K562 (cell line): ENCODE measurements around the gene PNISR. TPM values are rescaled to one million over a fixed set of nuclear protein-coding genes. Genes with fewer than 3 reads are reported as not detected.

Source experiments
- ATAC-seq: fragments of 200-7000 bp; cut with Tn5 transposase; 3 replicates; pipeline ENCODE4 v1.9.1; 2020; ENCODE audit warnings: moderate library complexity
- Bru-seq: library from RNA; stranded (reverse); fragments of 400-500 nt; gene quantifications from one replicate; lab custom pipeline; 2021; lab: Mats Ljungman, UMichigan
- BruChase-seq, 2 experiments: library from RNA; stranded (reverse); fragments of 400-500 nt; gene quantifications; one replicate each; lab custom pipeline; 2021; lab: Mats Ljungman, UMichigan
- BruUV-seq: library from RNA; stranded (reverse); fragments of 400-500 nt; replicated peaks from 2 replicates; lab custom pipeline; 2021; lab: Mats Ljungman, UMichigan
- CTCF ChIA-PET: fragments of 300-600 bp; formaldehyde crosslinking; extraction: SDS; loops from one replicate; lab custom pipeline; 2021; ENCODE audit warnings: low intra/inter-chr PET ratio; lab: Yijun Ruan, JAX
- POLR2A ChIA-PET: fragments of 300-600, 350-650 bp; sonication (Branson Sonifier 250); formaldehyde crosslinking; extraction: SDS; loops from one replicate; lab custom pipeline; 2021; ENCODE audit warnings: antibody characterized with exemption, inconsistent platforms; lab: Yijun Ruan, JAX
- DNase-seq, 4 experiments: peaks; one replicate each; pipeline versions ENCODE4 v3.0.0 to v3.0.0-alpha.2; 2011 to 2018; ENCODE audit warnings: low spot score in 3 of 4, mixed read lengths in 3 of 4; ENCODE audit errors: extremely low read depth in 1 of 4
- FAIRE-seq: peaks from 2 replicates; lab custom pipeline; 2011; peaks lifted over from hg19 to GRCh38; lab: Jason Lieb, UNC
- H2AFZ ChIP-seq: 2 replicates; pipeline ENCODE4 v1.6.0; 2011; ENCODE audit warnings: low read depth, low read length, control low read depth, inconsistent platforms
- H3K27ac ChIP-seq: fragments of 200-600 bp; 3 replicates; pipeline ENCODE4 v1.8.0; 2011; ENCODE audit warnings: low read depth, mild to moderate bottlenecking, control low read depth, inconsistent platforms, low read length, moderate library complexity, mixed read lengths; ENCODE audit errors: extremely low read depth
- H3K27me3 ChIP-seq, 2 experiments: fragments of 300-600 bp in 1 of 2; 2 replicates in 1 of 2; 3 replicates in 1 of 2; pipeline versions ENCODE4 v1.6.0 to v1.8.0; 2011; ENCODE audit warnings: inconsistent platforms in 2 of 2, low read length in 2 of 2, mild to moderate bottlenecking in 1 of 2, mixed read lengths in 1 of 2, moderate library complexity in 1 of 2; ENCODE audit not compliant: control insufficient read depth in 2 of 2, insufficient read depth in 2 of 2
- H3K36me3 ChIP-seq: fragments of 300-600 bp; 3 replicates; pipeline ENCODE4 v1.8.0; 2011; ENCODE audit warnings: mild to moderate bottlenecking, low read length, inconsistent platforms; ENCODE audit not compliant: control insufficient read depth, insufficient read depth
- H3K4me1 ChIP-seq, 2 experiments: fragments of 200-600 bp in 1 of 2; replicated peaks in 1 of 2; 2 replicates in 1 of 2; 3 replicates in 1 of 2; pipeline versions ENCODE4 v1.5.1 to v1.8.0; 2011; ENCODE audit warnings: inconsistent platforms in 2 of 2, low read length in 2 of 2, mild to moderate bottlenecking in 1 of 2, mixed read lengths in 1 of 2, moderate library complexity in 1 of 2; ENCODE audit not compliant: control insufficient read depth in 2 of 2, insufficient read depth in 2 of 2
- H3K4me2 ChIP-seq: 2 replicates; pipeline ENCODE4 v1.6.1; 2011; ENCODE audit warnings: low read length, control low read depth, inconsistent platforms, mixed read lengths; ENCODE audit not compliant: insufficient read depth
- H3K4me3 ChIP-seq: fragments of 200-600 bp; sonication (generic), shearing (Covaris generic); 2 replicates; pipeline ENCODE4 v1.5.1; 2016; ENCODE audit warnings: control low read depth, inconsistent platforms
- H3K79me2 ChIP-seq: fragments of 200-600 bp; 3 replicates; pipeline ENCODE4 v1.8.0; 2011; ENCODE audit warnings: low read length, inconsistent platforms; ENCODE audit not compliant: control insufficient read depth, insufficient read depth
- H3K9ac ChIP-seq, 2 experiments: 2 replicates each; pipeline versions ENCODE4 v1.6.0 to v1.6.1; 2011; ENCODE audit warnings: low read depth in 2 of 2, low read length in 2 of 2, control low read depth in 1 of 2, inconsistent platforms in 1 of 2, mild to moderate bottlenecking in 1 of 2, mixed read lengths in 1 of 2; ENCODE audit not compliant: insufficient read depth in 1 of 2
- H3K9me1 ChIP-seq: one replicate; pipeline ENCODE4 v1.6.0; 2011; ENCODE audit warnings: inconsistent platforms, mild to moderate bottlenecking, low read length, moderate library complexity; ENCODE audit not compliant: control insufficient read depth, insufficient read depth
- H3K9me3 ChIP-seq: replicated peaks from 2 replicates; pipeline ENCODE4 v1.5.1; 2011; ENCODE audit warnings: low read depth, low read length, inconsistent platforms; ENCODE audit not compliant: control insufficient read depth, insufficient read depth
- H4K20me1 ChIP-seq: replicated peaks from 2 replicates; pipeline ENCODE4 v1.6.1; 2011; ENCODE audit warnings: low read length, inconsistent platforms, mixed read lengths; ENCODE audit not compliant: control insufficient read depth, insufficient read depth
- ETV5 ChIP-seq: sonication (generic); formaldehyde crosslinking; IDR thresholded peaks from 2 replicates; pipeline ENCODE4 v1.4.0; 2020; ENCODE audit warnings: low read depth, mild to moderate bottlenecking, missing genetic modification reagents
- WGBS: fragments of 100-300 bp; shearing (Covaris generic); methylation state at CpG from one replicate; pipeline ENCODE4 v1.1.6; 2016; ENCODE audit warnings: low coverage, mixed read lengths; ENCODE audit not compliant: insufficient coverage; ENCODE audit errors: missing lambda C conversion rate; 5-methylcytosine and 5-hydroxymethylcytosine counted together
- in situ Hi-C: fragments of 300-500 bp; cut with MboI; formaldehyde crosslinking; loops from 4 replicates; pipeline ENCODE4 v1.15.0; 2018; ENCODE audit warnings: inconsistent platforms, mixed read lengths
- intact Hi-C: fragments of 100-400 bp; cut with micrococcal nuclease; formaldehyde crosslinking; loops from 2 replicates; pipeline ENCODE4 v1.14.2; 2022
- long read RNA-seq, 3 experiments: library from polyadenylated mRNA in 2 of 3; library from RNA in 1 of 3; unstranded in 2 of 3; stranded (forward) in 1 of 3; transcript quantifications; one replicate each; pipeline ENCODE4 v2.0.0, GENCODE V29; 2019 to 2022
- polyA minus RNA-seq, 3 experiments: library from RNA; depleted of rRNA, polyadenylated mRNA; stranded (reverse); fragments of >200 nt; gene quantifications; 2 replicates each; pipeline ENCODE4 v1.2.3, GENCODE V29; 2011
- polyA plus RNA-seq, 8 experiments: library from polyadenylated mRNA; depleted of rRNA in 4 of 8; stranded (reverse) in 5 of 8; unstranded in 3 of 8; fragments of >200 nt; fragmentation: Nextera tagmentation in 2 of 8; fragmentation: Illumina TruSeq in 1 of 8; extraction: Ambion mirVana in 2 of 8; extraction: Trizol in 1 of 8; gene quantifications; 2 replicates each; pipeline versions ENCODE4 v1.2.1 to v1.2.3, GENCODE V29; 2011 to 2014; ENCODE audit warnings: inconsistent platforms in 1 of 8, missing spikeins in 1 of 8
- total RNA-seq, 7 experiments: library from RNA; depleted of rRNA in 6 of 7; stranded (reverse); fragments of >200 nt in 6 of 7; fragmentation: Illumina TruSeq in 2 of 7; extraction: Trizol in 2 of 7; gene quantifications; 2 replicates each; pipeline versions ENCODE4 v1.2.1 to v1.2.3, GENCODE V29; 2011 to 2021; ENCODE audit warnings: low replicate concordance in 1 of 7
- TF ChIP-seq, protein P1 (sequence below): sonication (generic); formaldehyde crosslinking; IDR thresholded peaks from 2 replicates; pipeline ENCODE4 v1.8.0; 2022; ENCODE audit warnings: mild to moderate bottlenecking, missing genetic modification reagents

Gene PNISR, protein sequence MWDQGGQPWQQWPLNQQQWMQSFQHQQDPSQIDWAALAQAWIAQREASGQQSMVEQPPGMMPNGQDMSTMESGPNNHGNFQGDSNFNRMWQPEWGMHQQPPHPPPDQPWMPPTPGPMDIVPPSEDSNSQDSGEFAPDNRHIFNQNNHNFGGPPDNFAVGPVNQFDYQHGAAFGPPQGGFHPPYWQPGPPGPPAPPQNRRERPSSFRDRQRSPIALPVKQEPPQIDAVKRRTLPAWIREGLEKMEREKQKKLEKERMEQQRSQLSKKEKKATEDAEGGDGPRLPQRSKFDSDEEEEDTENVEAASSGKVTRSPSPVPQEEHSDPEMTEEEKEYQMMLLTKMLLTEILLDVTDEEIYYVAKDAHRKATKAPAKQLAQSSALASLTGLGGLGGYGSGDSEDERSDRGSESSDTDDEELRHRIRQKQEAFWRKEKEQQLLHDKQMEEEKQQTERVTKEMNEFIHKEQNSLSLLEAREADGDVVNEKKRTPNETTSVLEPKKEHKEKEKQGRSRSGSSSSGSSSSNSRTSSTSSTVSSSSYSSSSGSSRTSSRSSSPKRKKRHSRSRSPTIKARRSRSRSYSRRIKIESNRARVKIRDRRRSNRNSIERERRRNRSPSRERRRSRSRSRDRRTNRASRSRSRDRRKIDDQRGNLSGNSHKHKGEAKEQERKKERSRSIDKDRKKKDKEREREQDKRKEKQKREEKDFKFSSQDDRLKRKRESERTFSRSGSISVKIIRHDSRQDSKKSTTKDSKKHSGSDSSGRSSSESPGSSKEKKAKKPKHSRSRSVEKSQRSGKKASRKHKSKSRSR
- 132 and 537 TPM in 2 replicates for total RNA-seq (2011; cell fraction: chromatin; rRNA removed; ENCODE audit: low replicate concordance)
- 52.2 and 76.1 TPM in 2 replicates for total RNA-seq (2011; cell fraction: nucleolus; rRNA removed)
- 205 and 438 TPM in 2 replicates for total RNA-seq (2011; cell fraction: nucleoplasm; rRNA removed)
- total RNA-seq (2014; rRNA removed) (97.4 and 104 TPM in 2 replicates), total RNA-seq (2014; rRNA removed; fragmentation: Illumina TruSeq; extraction: Trizol) (147 and 163 TPM in 2 replicates), total RNA-seq (2015; rRNA removed; fragmentation: Illumina TruSeq; extraction: Trizol) (135 and 150 TPM in 2 replicates), total RNA-seq (2021) (105 and 107 TPM in 2 replicates), polyA plus RNA-seq (2011; rRNA removed) (122 and 131 TPM in 2 replicates), polyA plus RNA-seq (2014; fragmentation: Illumina TruSeq; extraction: Trizol) (152 and 205 TPM in 2 replicates), polyA plus RNA-seq (2014; fragmentation: Nextera tagmentation; extraction: Ambion mirVana) (100 to 1,000 TPM; 108 to 112 TPM), polyA plus RNA-seq (2014; rRNA removed) (188 and 206 TPM in 2 replicates), polyA minus RNA-seq (2011; rRNA and poly(A)+ RNA removed) (87.7 and 99.4 TPM in 2 replicates), Bru-seq, nascent RNA (percentile 95 among the genes with signal in this experiment), BruChase-seq, experiment 1, labeled RNA remaining after a 2-hour chase (percentile 98 among the genes with signal in this experiment), BruChase-seq, experiment 2, labeled RNA remaining after a 6-hour chase (percentile 99 among the genes with signal in this experiment)
- 19.6 and 43.7 TPM in 2 replicates for polyA plus RNA-seq (2011; cell fraction: cytosol; rRNA removed)
- 345 and 382 TPM in 2 replicates for polyA plus RNA-seq (2011; cell fraction: nucleus; rRNA removed)
- polyA plus RNA-seq (2012) = 113 and 132 TPM in 2 replicates
- polyA minus RNA-seq (2011; cell fraction: cytosol; rRNA and poly(A)+ RNA removed) = 18.7 and 23.8 TPM in 2 replicates
- polyA minus RNA-seq (2011; cell fraction: nucleus; rRNA and poly(A)+ RNA removed) = 115 and 210 TPM in 2 replicates
- long read RNA-seq, experiment 1, full-length matches to known transcripts = 62 of 206 reads
- long read RNA-seq, experiment 1, partial matches to known transcripts = 55 of 206 reads
- long read RNA-seq, experiment 1, other reads (novel, unspliced or antisense) = 89 of 206 reads
- long read RNA-seq, experiment 2, partial matches to known transcripts = 1 of 22 reads
- long read RNA-seq, experiment 2, other reads (novel, unspliced or antisense) = 20 of 22 reads
- long read RNA-seq, experiment 3, full-length matches to known transcripts = 12 of 69 reads
- long read RNA-seq, experiment 3, partial matches to known transcripts = 41 of 69 reads
- long read RNA-seq, experiment 3, other reads (novel, unspliced or antisense) = 16 of 69 reads

DNA sequence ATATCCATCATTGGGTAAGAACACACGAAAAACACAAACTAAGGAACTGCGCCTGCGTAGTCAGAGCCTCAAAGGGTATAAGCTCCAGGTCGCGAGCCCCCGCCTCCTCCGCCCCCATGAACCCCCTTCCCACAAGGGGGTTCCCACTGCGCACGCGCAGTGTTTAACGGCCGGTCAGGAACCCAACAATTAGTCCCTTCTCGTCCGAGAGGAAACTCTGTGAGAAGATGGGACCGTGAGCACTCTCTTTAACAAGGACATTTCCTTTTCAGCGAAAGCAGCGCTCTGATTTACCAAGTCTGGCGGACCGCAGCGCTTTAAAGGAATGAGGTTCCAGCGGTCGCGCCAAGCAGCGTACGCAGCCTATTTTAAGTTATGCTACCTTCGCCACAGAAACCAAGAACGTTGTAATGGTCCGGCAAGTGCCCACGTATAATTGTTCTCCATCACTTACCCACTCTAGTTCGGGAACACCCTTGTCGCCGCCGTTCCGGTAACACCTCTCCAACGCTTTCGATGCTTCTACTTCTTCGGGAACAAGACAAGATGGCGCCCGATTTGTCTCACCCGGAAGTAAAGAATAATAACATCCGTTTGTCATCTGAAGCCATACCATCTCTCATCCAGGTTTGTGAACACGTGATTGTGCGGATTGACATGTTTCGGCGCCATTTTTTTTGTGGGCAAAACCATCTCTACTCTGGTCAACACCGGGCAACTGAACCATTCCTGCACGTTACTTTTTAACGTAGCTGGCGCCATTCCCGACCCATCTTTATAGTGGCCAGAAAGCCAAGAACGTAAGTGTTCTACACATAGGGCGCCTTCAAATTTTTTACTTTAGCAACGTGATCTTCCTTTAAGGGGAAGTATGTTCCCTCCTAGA is at the start of gene PNISR:
Gene PNISR (minus strand): TSS at position 548 of the 886 bp plus-strand sequence. CDS start 10,649 bp downstream, outside the sequence.
- Histone ChIP-seq H3K79me2 (peaks cover 68% of the 10 kb centered on the region), H3K4me1 (peaks cover 8 to 20% of the 10 kb centered on the region in 2 experiments; a peak in 4 of 5 replicates), H4K20me1 (peaks cover 22% of the 10 kb centered on the region; the same call in 1 of the 2 replicates), H2AFZ (peak within 1 kb of the TSS; percentile 98), H3K27me3 (no peaks in the 10 kb centered on the region), H3K36me3 (peaks cover 39% of the 10 kb centered on the region), H3K4me3 (peak within 1 kb of the TSS; percentile 79), H3K9me3 (no peaks in the 10 kb centered on the region), H3K4me2 (peak within 1 kb of the TSS; percentile 93), H3K9ac (peak within 1 kb of the TSS; percentile 91 to 99), H3K27ac (peak within 1 kb of the TSS; percentile 100), H3K9me1 (peaks cover 4% of the 10 kb centered on the region)
- BruUV-seq = TSS peak; percentile 56
- in situ Hi-C loops = no loop called here
- intact Hi-C loops = loop anchor here (1.0 to 5.0 kb wide), 4 partner anchors 31 to 91 kb away; partner anchors contain the start of genes COQ3 and FAXC
- peak; percentile 94 for FAIRE-seq
- WGBS = under 1% methylated on average over 53 of the region's 53 CpGs
- POLR2A ChIA-PET = interaction anchor here (0.6 to 2.8 kb wide), 18 partner anchors 8 to 203 kb away, joined by 3 to 15 read pairs (median 4); partner anchors contain the start of genes CCNC, COQ3 and USP45
- ATAC-seq = peak; percentile 91
- CTCF ChIA-PET = interaction anchor here (1.9 kb wide), 1 partner anchor 90 kb away, joined by 8 read pairs; no protein-coding TSS in a partner anchor
- DNase-seq = peak; percentile 96 to 97 (median 97)
- peak; percentile 52 for TF ChIP-seq ETV5
- TF ChIP-seq, protein P1, sequence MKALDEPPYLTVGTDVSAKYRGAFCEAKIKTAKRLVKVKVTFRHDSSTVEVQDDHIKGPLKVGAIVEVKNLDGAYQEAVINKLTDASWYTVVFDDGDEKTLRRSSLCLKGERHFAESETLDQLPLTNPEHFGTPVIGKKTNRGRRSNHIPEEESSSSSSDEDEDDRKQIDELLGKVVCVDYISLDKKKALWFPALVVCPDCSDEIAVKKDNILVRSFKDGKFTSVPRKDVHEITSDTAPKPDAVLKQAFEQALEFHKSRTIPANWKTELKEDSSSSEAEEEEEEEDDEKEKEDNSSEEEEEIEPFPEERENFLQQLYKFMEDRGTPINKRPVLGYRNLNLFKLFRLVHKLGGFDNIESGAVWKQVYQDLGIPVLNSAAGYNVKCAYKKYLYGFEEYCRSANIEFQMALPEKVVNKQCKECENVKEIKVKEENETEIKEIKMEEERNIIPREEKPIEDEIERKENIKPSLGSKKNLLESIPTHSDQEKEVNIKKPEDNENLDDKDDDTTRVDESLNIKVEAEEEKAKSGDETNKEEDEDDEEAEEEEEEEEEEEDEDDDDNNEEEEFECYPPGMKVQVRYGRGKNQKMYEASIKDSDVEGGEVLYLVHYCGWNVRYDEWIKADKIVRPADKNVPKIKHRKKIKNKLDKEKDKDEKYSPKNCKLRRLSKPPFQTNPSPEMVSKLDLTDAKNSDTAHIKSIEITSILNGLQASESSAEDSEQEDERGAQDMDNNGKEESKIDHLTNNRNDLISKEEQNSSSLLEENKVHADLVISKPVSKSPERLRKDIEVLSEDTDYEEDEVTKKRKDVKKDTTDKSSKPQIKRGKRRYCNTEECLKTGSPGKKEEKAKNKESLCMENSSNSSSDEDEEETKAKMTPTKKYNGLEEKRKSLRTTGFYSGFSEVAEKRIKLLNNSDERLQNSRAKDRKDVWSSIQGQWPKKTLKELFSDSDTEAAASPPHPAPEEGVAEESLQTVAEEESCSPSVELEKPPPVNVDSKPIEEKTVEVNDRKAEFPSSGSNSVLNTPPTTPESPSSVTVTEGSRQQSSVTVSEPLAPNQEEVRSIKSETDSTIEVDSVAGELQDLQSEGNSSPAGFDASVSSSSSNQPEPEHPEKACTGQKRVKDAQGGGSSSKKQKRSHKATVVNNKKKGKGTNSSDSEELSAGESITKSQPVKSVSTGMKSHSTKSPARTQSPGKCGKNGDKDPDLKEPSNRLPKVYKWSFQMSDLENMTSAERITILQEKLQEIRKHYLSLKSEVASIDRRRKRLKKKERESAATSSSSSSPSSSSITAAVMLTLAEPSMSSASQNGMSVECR (CRISPR knock-in tag) = peak; percentile 3
